HL-60 (cell line): Measurements from ENCODE around the gene SLC9A3.

ENCODE experiments used
- CTCF ChIP-seq: IDR thresholded peaks from one replicate; pipeline ENCODE4 v1.5.1; 2011; ENCODE audit warnings: low read length, control low read depth, inconsistent platforms; ENCODE audit not compliant: insufficient read depth
- REST ChIP-seq: IDR thresholded peaks from 2 replicates; pipeline ENCODE4 v1.6.1; 2012; ENCODE audit warnings: low read depth; ENCODE audit not compliant: insufficient replicate concordance
- SPI1 ChIP-seq: IDR thresholded peaks from 2 replicates; pipeline ENCODE4 v1.6.1; 2012; ENCODE audit warnings: low read depth, mild to moderate bottlenecking, borderline replicate concordance

- TF ChIP-seq CTCF (no peak), REST (no peak), SPI1 (no peak)
These were observed 7.6 kb upstream of the SLC9A3 start for GRCh38 chr5:531749-532315.
